Measurements from ENCODE around the gene PROX2.

Gene PROX2

GRCh38 chr14:74910556-74910955 lies 34.6 kb upstream of the PROX2 start:
- peak in 1 of 10 donors; percentile 62 for DNase-seq
- intact Hi-C loops (cut with DNase I): no loop called here

GRCh38 chr14:74909911-74910310 lies 34.0 kb upstream of the PROX2 start:
- intact Hi-C loops (cut with DNase I): no loop called here
- DNase-seq: peak in 1 of 10 donors; percentile 52

DNA sequence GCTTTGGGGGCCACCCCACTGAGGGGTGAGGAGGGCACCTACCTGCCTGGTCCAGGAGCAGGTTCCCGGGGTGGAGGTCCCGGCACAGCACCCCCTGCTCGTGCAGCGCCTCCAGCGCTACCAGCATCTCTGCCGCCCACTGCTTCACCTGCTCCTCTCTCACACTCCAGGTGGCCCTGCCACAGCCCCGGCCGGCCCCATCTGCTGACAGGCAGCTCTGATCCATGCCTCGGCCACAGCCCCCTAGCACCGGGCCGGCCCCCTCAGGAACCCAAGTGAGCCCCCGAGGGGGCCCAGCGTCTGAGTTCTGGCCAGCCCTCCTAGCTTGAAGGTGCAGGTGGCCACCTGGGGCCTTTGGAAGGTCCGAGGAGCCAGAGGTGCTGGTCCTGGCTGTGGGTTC lies 33.6 kb upstream of the PROX2 start:
- intact Hi-C loops (cut with DNase I): no loop called here
- DNase-seq: peak in 1 of 10 donors; percentile 81

GRCh38 chr14:74908861-74909341 lies 33.0 kb upstream of the PROX2 start:
- DNase-seq: peak in 1 of 10 donors; percentile 28
- intact Hi-C loops (cut with DNase I): no loop called here

DNA sequence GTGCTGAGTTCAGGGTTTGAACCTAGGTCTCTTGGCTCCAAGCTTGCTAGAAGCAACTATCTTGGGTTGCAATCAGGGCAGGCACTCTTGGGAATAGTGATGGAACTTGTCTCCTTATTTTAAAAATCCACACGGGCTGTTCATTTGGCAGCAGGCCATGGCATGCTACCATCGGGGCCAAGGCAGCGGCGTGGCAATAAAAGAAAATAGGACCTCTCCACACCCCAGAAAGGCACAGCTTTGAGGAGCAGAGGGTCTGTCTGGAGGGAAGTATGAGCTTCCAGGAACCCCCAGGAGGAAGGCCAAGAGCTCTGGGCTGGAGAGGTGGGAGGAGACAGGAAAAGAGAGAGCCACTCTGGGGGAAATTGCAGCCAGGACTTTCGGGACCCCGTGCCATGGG lies 31.8 kb upstream of the PROX2 start:
- intact Hi-C loops (cut with DNase I): no loop called here
- DNase-seq: peak in 1 of 10 donors; percentile 87

DNA sequence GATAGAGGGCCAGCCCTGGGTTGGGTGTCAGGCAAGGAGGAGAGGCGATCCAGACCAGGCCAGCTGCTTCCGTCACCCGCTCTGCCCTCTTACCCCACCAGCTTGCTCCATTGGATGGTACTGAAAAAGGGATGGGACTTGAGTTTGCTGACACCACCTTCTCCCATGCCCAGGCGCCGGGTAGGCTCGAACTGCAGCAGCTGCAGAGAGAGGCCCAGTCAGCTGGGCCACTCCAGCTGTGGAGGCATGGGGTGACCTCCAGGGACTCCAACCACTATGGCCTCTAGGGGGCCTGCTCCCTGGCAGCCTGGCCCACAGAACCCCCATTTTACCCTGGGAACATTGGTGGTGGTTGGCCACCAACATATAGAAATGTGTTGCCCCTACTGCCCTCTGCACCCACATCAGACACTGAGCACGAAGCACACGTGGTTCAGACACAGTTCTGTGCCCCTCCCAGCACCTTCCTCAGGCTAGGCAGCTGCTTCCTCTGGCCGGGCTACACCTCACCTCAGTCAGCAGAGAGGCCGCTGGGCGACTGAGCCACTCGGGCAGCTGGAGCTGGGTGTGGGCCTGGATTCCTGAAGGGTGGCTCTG lies 31.1 kb upstream of the PROX2 start:
- intact Hi-C loops (cut with DNase I): no loop called here
- DNase-seq: peak in 1 of 10 donors; percentile 76

DNA sequence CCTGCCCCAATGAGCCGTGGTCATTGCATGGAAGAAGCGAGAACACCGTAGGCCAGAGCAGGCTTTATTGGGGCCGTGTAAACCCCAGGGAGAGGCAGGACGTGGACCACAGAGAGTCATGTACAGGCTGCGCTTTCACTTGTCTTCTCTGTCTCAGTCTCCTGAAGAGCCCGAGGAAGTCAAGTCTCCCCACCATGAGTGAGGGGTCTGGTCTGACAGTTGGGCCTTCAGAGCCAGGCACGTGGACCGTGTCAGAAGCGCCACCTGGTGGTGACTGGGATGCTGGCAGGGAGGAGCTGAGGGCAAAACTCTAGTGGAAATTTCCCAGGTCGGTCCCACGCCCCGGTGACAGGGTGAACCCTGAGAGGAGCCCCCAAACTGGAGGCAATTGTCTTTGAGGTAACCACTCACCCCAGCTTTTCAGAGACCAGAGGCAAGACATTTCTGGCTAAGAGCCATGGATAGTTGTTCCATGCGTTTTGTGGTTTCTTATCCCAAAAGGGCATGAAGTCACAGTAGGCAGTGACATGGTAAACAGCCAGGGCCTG lies 29.7 kb upstream of the PROX2 start:
- intact Hi-C loops (cut with DNase I): loop anchor here (1.0 kb wide), 1 partner anchor 43 kb away; no protein-coding TSS in a partner anchor

DNA sequence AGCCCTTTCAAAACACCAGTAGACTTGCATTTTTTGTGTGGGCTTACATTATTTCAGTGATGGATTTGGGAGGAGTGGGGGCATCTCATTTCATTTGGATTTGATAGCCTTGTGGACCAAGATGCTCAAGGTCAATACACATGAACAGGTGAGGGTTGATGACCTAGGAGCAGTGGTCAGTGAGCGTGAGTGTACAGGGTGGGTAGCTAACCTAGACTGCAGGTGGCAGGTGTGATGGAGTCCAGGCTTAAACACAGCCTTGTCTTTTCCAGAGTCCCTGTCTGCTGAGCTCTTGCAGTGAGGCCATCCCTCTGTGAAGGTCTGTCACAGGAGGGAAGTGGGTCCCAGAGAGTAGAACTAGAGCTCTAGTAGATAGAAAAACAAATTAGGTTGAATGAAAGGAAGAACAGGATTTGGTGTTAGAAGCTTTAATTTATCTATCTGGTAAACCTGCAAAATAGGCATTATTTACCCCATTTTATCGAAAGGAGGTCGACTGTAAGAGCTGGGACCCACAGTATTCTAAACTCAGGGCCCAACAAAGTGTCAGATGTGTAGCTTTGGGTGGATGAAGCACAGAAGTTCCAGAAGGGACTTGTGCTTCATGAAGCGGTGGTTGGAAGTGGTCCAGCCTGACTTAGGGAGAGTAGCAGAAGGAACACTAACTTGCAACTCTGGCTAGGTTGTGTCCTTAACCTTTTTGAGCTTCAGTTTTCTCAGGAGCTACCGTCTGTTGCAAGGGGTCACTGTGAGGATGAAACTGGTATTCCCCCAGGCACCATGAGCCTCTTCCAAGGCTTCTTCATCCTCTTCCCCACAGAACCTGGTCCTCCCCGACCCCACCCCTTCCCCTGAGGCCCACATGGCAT lies 28.9 kb upstream of the PROX2 start:
- intact Hi-C loops (cut with DNase I): loop anchor here (1.0 kb wide), 1 partner anchor 43 kb away; no protein-coding TSS in a partner anchor
- DNase-seq: peak in 1 of 10 donors; percentile 29

More for the DNA sequence above, 29.7 kb upstream of the PROX2 start:
- DNase-seq: peak in 9 of 10 donors; percentile 53 to 95 (median 78)

DNA sequence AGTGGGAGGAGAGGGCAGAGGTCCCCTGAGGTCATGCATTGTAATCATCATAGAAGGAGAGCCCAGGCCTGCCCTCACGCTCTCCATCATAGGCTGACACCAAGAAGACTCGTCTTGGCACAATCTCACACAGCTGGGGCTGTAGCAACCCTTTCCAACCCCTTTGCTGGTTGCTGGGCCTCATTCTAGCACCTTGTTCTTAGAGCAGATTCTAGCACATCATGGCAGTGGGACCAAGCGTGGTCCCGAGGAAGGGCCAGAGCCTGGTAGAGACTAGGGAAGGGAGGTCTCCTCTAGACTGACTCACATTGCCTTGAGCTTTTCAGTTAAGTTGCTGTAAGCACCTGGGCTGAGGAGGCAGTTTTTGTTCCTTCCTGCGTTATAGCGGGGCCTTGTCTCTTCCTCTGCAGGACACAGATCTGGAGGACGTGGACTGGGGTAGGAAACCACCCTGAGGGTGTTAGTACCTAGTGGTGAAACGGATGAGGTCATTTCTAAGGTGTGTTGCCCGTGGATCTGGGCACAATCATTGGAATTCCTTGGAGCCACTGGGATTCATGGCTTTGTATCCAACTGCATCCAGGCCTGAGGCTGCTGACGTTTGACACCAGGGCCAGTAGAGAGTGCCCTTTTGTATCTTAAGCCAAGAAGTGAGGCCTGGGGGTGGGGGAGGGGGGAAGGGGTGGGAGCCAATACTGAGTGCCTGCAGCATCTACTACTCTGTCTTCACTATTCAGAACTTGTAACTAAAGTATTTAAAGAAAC lies 27.2 kb upstream of the PROX2 start:
- peak in 1 of 10 donors; percentile 72 for DNase-seq
- intact Hi-C loops (cut with DNase I): no loop called here

DNA sequence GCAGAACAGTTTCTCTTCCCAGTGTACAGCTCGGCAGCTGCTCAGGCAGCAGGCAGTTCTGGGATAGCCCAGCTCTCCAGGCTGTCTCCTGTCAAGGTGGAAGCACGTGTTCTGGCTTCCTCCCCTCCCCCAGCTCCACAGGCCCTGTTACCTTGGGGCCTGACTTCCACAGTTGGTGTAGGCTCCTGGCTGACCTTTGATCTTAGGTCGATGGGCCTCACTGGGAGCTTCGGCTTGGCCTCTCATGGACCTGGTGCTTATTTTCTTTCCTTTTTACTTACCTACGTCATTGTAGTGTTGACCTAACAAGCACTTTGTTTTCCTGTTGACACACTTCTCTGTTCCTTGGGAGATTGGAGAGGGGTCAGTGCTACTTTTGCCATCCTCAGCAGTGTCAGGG lies 22.7 kb upstream of the PROX2 start:
- intact Hi-C loops (cut with DNase I): no loop called here
- peak in 1 of 10 donors; percentile 33 for DNase-seq

- no peak for DNase-seq
- intact Hi-C loops (cut with DNase I): no loop called here
These were observed 22.1 kb upstream of the PROX2 start for GRCh38 chr14:74898083-74898482.

- intact Hi-C loops (cut with DNase I): no loop called here
- no peak for DNase-seq
These were observed 21.7 kb upstream of the PROX2 start for GRCh38 chr14:74897642-74898041.

DNA sequence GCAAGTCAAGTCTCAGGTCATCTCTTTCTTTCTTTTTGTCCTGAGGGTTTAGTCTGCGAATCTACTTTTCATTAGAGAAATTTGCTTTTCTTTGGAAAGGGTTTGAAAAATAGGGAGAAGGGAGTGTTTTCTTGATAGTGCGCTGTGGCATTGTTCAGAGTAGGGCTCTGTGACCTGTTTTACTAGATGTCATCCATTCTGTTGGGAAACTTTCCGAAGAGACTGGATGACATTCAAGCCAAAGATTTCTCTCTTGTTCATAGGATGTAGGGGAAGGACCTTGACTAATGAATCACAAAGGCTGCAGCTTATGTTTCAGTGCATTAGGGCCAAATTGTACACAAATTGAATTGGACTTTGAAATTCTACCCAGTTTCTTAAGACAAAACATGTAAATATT lies 20.5 kb upstream of the PROX2 start:
- DNase-seq: no peak
- intact Hi-C loops (cut with DNase I): no loop called here

DNA sequence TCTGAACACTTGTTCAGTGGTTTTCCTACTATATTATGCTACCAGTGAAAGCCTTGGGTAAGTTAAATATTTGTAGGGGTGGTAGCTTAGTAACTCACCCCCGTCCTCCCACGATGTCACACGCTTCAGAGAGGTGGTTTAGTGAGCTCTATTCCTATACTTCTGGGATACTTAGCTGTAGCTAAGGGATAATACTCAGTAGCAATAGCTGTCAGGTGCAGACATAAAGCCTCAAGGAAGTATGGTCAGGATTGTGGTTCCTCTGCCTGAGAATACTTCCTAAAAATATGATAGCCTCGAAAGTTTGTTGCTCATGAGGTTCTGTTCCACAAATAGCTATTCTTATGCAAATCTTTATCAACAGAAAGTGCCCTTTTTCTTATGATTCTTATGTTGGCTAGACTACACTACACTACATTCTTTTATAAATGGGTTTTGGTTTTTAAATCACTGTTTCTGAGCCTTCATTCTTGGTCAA lies 17.7 kb upstream of the PROX2 start:
- DNase-seq: no peak
- intact Hi-C loops (cut with DNase I): no loop called here

DNA sequence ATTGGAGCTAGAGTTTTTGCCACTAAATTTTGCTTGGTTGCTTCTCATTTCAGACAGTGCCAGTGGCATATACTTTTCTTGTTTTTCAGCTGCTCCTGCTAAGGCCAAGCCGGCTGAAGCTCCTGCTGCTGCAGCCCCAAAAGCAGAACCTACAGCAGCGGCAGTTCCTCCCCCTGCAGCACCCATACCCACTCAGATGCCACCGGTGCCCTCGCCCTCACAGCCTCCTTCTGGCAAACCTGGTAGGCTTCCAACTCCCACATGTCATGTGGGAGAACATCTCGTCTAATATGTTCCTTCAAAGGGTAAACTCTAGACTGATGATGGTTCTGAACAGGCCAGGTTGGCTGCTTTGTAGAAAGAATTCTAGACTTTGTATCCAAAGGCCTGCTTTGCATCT lies 16.8 kb upstream of the PROX2 start:
- DNase-seq: peak in 1 of 10 donors; percentile 72

GRCh38 chr14:74891870-74892269 lies 15.9 kb upstream of the PROX2 start:
- intact Hi-C loops (cut with DNase I): no loop called here
- no peak for DNase-seq

More for the DNA sequence above, 16.8 kb upstream of the PROX2 start:
- intact Hi-C loops (cut with DNase I): no loop called here

GRCh38 chr14:74890262-74890661 lies 14.3 kb upstream of the PROX2 start:
- intact Hi-C loops (cut with DNase I): no loop called here
- no peak for DNase-seq

DNA sequence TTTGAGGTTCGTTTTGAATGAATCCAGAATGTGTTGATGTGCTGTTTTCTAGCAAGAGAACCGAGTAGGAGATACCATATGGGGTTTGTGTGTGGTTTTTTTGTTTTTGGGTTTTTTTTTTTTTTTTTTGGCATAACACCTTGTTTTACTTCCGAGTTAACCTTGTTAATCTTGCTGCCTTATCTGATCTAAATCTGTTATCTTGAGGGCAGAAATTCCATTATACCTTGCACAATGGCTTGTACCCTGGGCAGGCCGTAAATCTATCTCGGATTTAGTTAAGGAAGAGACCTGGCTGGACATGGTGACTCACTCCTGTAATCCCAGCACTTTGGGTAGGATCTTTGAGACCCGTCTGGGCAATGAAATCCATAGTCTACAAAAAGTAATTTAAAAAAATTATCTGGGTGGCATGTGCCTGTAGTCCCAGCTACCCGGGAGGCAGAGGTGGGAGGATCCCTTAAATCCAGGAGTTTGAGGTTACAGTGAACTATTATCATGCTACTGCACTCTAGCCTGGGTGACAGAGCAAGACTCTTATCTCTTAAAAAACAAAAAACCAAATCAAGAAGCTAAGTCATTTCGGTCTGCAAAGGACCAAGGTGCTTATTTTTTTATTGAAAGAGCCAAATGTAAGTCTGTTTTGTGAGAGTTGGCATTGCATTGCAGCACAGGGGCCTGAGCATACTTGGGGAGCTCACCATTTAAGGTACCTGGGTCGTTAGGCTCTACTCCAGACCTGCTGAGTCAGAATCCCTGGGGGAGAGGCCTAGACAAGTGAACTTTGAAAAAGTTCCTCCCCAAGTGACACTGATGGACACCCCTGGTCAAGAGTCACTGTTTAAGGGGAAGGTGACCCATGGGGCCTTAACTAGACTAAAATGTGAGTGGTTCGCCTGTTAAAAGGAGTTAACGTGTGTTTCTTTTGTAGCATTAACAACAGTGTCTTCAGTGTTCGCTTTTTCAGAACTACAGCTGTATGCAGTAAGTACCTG lies 12.5 kb upstream of the PROX2 start:
- DNase-seq: no peak
- intact Hi-C loops (cut with DNase I): no loop called here

- intact Hi-C loops (cut with DNase I): no loop called here
- DNase-seq: no peak
These were observed 10.1 kb upstream of the PROX2 start for GRCh38 chr14:74886001-74886400.

All from posterior cingulate gyrus (tissue), 11 donors.